K562 (cell line): ENCODE data around the gene MFAP2.

ENCODE experiments used
- HDAC1 ChIP-seq, 2 experiments: fragments of 450-650 bp; IDR thresholded peaks; 2 replicates each; pipeline ENCODE4 v1.6.1; 2016 to 2017; ENCODE audit warnings: inconsistent platforms in 1 of 2, mild to moderate bottlenecking in 1 of 2, moderate library complexity in 1 of 2
- HNRNPK ChIP-seq: fragments of 200-400 bp; formaldehyde crosslinking; IDR thresholded peaks from one replicate; pipeline ENCODE4 v1.6.1; 2018; ENCODE audit warnings: mild to moderate bottlenecking, low read depth, low read length; ENCODE audit not compliant: poor library complexity, severe bottlenecking
- HNRNPL ChIP-seq: fragments of 200-400 bp; formaldehyde crosslinking; IDR thresholded peaks from 2 replicates; pipeline ENCODE4 v1.6.1; 2017; ENCODE audit warnings: low read depth, mild to moderate bottlenecking, low read length
- RFX5 ChIP-seq: IDR thresholded peaks from 2 replicates; pipeline ENCODE4 v1.6.1; 2011; ENCODE audit warnings: low read depth, mild to moderate bottlenecking, improper control_type of control experiment, low read length
- SREBF2 ChIP-seq: sonication (generic); formaldehyde crosslinking; IDR thresholded peaks from 2 replicates; pipeline ENCODE4 v1.4.0; 2020; ENCODE audit warnings: mild to moderate bottlenecking, missing genetic modification reagents
- ZNF217 ChIP-seq: sonication (generic); formaldehyde crosslinking; IDR thresholded peaks from 2 replicates; pipeline ENCODE4 v1.8.0; 2022; ENCODE audit warnings: mild to moderate bottlenecking, missing genetic modification reagents
- ZNF699 ChIP-seq: fragments of 250-450 bp; sonication (Bioruptor Pico); IDR thresholded peaks from 2 replicates; pipeline ENCODE4 v1.8.0; 2021; ENCODE audit warnings: mild to moderate bottlenecking, moderate library complexity; ENCODE audit not compliant: insufficient replicate concordance
- TF ChIP-seq, protein P1 (sequence below): sonication (generic); formaldehyde crosslinking; IDR thresholded peaks from 2 replicates; pipeline ENCODE4 v1.8.0; 2022; ENCODE audit warnings: mild to moderate bottlenecking, missing genetic modification reagents
- TF ChIP-seq, protein P2 (sequence below), 2 experiments: fragments of 450-650 bp in 1 of 2; sonication (generic) in 1 of 2; formaldehyde crosslinking in 1 of 2; IDR thresholded peaks in 1 of 2; conservative IDR thresholded peaks in 1 of 2; 2 replicates each; pipeline versions ENCODE4 v1.6.1 to v1.8.1; 2016 to 2023; ENCODE audit warnings: mild to moderate bottlenecking in 2 of 2, moderate library complexity in 2 of 2, inconsistent platforms in 1 of 2, missing genetic modification reagents in 1 of 2
- TF ChIP-seq, protein P3 (sequence below), 3 experiments: IDR thresholded peaks in 2 of 3; conservative IDR thresholded peaks in 1 of 3; 2 replicates each; pipeline ENCODE4 v1.5.1; 2011 to 2012; ENCODE audit warnings: low read length in 3 of 3, mild to moderate bottlenecking in 3 of 3, control low read depth in 2 of 3, improper control_type of control experiment in 1 of 3, inconsistent platforms in 1 of 3, low read depth in 1 of 3, mixed read lengths in 1 of 3, moderate library complexity in 1 of 3; ENCODE audit not compliant: insufficient read depth in 2 of 3

DNA sequence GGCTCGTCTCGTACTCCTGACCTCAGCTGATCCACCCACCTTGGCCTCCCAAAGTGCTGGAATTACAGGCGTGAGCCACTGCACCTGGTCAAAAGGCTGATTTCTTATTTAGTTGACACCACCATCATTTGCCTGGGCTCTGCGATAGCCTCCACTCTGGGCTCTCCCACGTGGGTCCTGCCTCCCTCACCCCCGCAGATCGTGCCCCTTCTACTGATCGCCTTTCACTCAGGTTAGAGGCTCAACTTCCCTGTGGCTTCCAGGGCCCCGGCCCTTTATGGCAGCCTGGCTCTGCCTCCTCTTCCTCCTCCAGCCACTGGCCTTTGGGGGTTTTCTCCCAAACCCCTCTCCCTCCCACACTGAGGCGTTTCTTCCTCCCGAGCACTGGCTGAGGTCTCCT is 2.5 kb upstream of the MFAP2 start:
- TF ChIP-seq, protein P1, sequence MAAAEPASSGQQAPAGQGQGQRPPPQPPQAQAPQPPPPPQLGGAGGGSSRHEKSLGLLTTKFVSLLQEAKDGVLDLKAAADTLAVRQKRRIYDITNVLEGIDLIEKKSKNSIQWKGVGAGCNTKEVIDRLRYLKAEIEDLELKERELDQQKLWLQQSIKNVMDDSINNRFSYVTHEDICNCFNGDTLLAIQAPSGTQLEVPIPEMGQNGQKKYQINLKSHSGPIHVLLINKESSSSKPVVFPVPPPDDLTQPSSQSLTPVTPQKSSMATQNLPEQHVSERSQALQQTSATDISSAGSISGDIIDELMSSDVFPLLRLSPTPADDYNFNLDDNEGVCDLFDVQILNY (CRISPR knock-in tag), result no peak
- TF ChIP-seq HNRNPK (no peak), RFX5 (no peak), HNRNPL (no peak), ZNF217 (CRISPR knock-in tag) (no peak), HDAC1 (IDR thresholded peaks at IDR 0.05) (no peak), ZNF699 (CRISPR knock-in tag) (no peak), SREBF2 (CRISPR knock-in tag) (no peak)
- TF ChIP-seq, protein P2, sequence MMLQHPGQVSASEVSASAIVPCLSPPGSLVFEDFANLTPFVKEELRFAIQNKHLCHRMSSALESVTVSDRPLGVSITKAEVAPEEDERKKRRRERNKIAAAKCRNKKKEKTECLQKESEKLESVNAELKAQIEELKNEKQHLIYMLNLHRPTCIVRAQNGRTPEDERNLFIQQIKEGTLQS (IDR thresholded peaks at IDR 0.05), result no peak
- TF ChIP-seq, protein P2 (CRISPR knock-in tag; conservative IDR thresholded peaks at IDR 0.05), result no peak
- TF ChIP-seq, protein P3, sequence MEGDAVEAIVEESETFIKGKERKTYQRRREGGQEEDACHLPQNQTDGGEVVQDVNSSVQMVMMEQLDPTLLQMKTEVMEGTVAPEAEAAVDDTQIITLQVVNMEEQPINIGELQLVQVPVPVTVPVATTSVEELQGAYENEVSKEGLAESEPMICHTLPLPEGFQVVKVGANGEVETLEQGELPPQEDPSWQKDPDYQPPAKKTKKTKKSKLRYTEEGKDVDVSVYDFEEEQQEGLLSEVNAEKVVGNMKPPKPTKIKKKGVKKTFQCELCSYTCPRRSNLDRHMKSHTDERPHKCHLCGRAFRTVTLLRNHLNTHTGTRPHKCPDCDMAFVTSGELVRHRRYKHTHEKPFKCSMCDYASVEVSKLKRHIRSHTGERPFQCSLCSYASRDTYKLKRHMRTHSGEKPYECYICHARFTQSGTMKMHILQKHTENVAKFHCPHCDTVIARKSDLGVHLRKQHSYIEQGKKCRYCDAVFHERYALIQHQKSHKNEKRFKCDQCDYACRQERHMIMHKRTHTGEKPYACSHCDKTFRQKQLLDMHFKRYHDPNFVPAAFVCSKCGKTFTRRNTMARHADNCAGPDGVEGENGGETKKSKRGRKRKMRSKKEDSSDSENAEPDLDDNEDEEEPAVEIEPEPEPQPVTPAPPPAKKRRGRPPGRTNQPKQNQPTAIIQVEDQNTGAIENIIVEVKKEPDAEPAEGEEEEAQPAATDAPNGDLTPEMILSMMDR (IDR thresholded peaks at IDR 0.05 in 2 of 3, conservative IDR thresholded peaks at IDR 0.05 in 1 of 3; ENCODE audit: insufficient read depth in 2 of 3, low read depth in 1 of 3, low read length in 3 of 3), result no peak
